Prostate gland (tissue), 2 donors: Measurements from ENCODE around the gene CPM. TPM values are rescaled to one million over a fixed set of nuclear protein-coding genes. Genes with fewer than 3 reads are reported as not detected.
"Not testable (repeated sequence)": the region's sequence is repeated elsewhere in the genome, so short reads cannot be mapped to it uniquely, and the experiment has no call there.

Experiments
- DNase-seq: peaks from one replicate; pipeline ENCODE4 v3.0.0-alpha.2; 2019; ENCODE audit warnings: low spot score
- H3K27ac ChIP-seq, 2 donors: fragments of 200-600 bp; sonication (generic); 2 replicates each; pipeline ENCODE4 v1.5.1; 2017 to 2019
- H3K27me3 ChIP-seq: fragments of 200-600 bp; sonication (generic); replicated peaks from 2 replicates; pipeline ENCODE4 v1.5.1; 2019; ENCODE audit not compliant: insufficient read depth
- H3K36me3 ChIP-seq, 2 donors: fragments of 200-600 bp; sonication (generic); 1 replicate in 1 of 2; 2 replicates in 1 of 2; pipeline versions ENCODE4 v1.5.1 to v1.8.1; 2017 to 2019
- H3K4me1 ChIP-seq: fragments of 200-600 bp; sonication (generic); replicated peaks from 2 replicates; pipeline ENCODE4 v1.5.1; 2019
- H3K4me3 ChIP-seq, 2 donors: fragments of 200-600 bp; sonication (generic); 2 replicates each; pipeline ENCODE4 v1.5.1; 2017 to 2019
- H3K9me3 ChIP-seq: fragments of 200-600 bp; sonication (generic); 2 replicates; pipeline ENCODE4 v1.5.1; 2017
- CTCF ChIP-seq, 4 experiments: fragments of 200-600 bp in 2 of 4; fragments of 450-650 bp in 2 of 4; sonication (generic) in 2 of 4; IDR thresholded peaks; 1 replicate in 3 of 4; 2 replicates in 1 of 4; pipeline ENCODE4 v1.5.1; 2016 to 2019; ENCODE audit warnings: antibody characterized with exemption in 4 of 4, mild to moderate bottlenecking in 2 of 4, moderate library complexity in 2 of 4
- POLR2A ChIP-seq: fragments of 450-650 bp; IDR thresholded peaks from one replicate; pipeline ENCODE4 v1.6.1; 2016; ENCODE audit warnings: antibody characterized with exemption, mild to moderate bottlenecking
- POLR2AphosphoS5 ChIP-seq: sonication (generic); formaldehyde crosslinking; IDR thresholded peaks from one replicate; pipeline ENCODE4 v1.6.1; 2017; ENCODE audit warnings: antibody characterized with exemption
- WGBS: methylation state at CpG from one replicate; pipeline ENCODE4 v1.1.5; 2018; 5-methylcytosine and 5-hydroxymethylcytosine counted together
- intact Hi-C: fragments of 100-400 bp; cut with DNase I; formaldehyde crosslinking; loops from one replicate; pipeline ENCODE4 v1.14.2; 2022
- total RNA-seq, 2 donors: library from RNA; depleted of rRNA; stranded (reverse); fragments of >200 nt; gene quantifications; one replicate each; pipeline ENCODE4 v1.1.0, GENCODE V29; 2016

CPM gene
- total RNA-seq, 2 donors from 2014 or later = 68.4 TPM

- Histone ChIP-seq H3K27ac (no peak overlapping the region), H3K27me3 (no peaks in the 10 kb centered on the region), H3K4me1 (no peaks in the 10 kb centered on the region), H3K9me3 (no peaks in the 10 kb centered on the region), H3K36me3 (no peaks in the 10 kb centered on the region), H3K4me3 (no peak overlapping the region)
- TF ChIP-seq CTCF (IDR thresholded peaks at IDR 0.05) (no peak), POLR2A (no peak), POLR2AphosphoS5 (no peak)
- DNase-seq = no peak
- 93% methylated on average over 2 of the region's 2 CpGs for WGBS
- intact Hi-C loops = no loop called here
These were observed 91.3 kb downstream of the CPM start for GRCh38 chr12:68841717-68842116.

- H3K36me3 ChIP-seq, H3K27me3 ChIP-seq, DNase-seq, H3K9me3 ChIP-seq, H3K4me1 ChIP-seq, H3K4me3 ChIP-seq, H3K27ac ChIP-seq, intact Hi-C loops: not testable (repeated sequence)
- 81% methylated on average over 5 of the region's 5 CpGs for WGBS
These were observed 91.8 kb downstream of the CPM start for GRCh38 chr12:68841175-68841574.

- no peak for DNase-seq
- WGBS = 49% methylated on average over 2 of the region's 2 CpGs
These were observed 93.5 kb downstream of the CPM start for GRCh38 chr12:68839183-68840147.

GRCh38 chr12:68838046-68838886, 94.7 kb downstream of the CPM start:
- Histone ChIP-seq H3K27me3 (no peaks in the 10 kb centered on the region), H3K4me3 (no peak overlapping the region), H3K9me3 (no peaks in the 10 kb centered on the region), H3K27ac (no peak overlapping the region), H3K4me1 (no peaks in the 10 kb centered on the region), H3K36me3 (no peaks in the 10 kb centered on the region)
- intact Hi-C loops = loop anchor here (10.0 kb wide), 1 partner anchor 317 kb away; no protein-coding TSS in a partner anchor
- DNase-seq = no peak
- WGBS = 71% methylated on average over 5 of the region's 5 CpGs
- TF ChIP-seq POLR2AphosphoS5 = no peak
- TF ChIP-seq CTCF (IDR thresholded peaks at IDR 0.05) = no peak
- no peak for TF ChIP-seq POLR2A

More at GRCh38 chr12:68839183-68840147, 93.5 kb downstream of the CPM start:
- no peaks in the 10 kb centered on the region for H3K27me3 ChIP-seq
- H3K36me3 ChIP-seq = no peaks in the 10 kb centered on the region
- H3K9me3 ChIP-seq = no peaks in the 10 kb centered on the region
- H3K27ac ChIP-seq = no peak overlapping the region
- no peak overlapping the region for H3K4me3 ChIP-seq
- intact Hi-C loops = loop anchor here (10.0 kb wide), 1 partner anchor 315 kb away; no protein-coding TSS in a partner anchor
- no peaks in the 10 kb centered on the region for H3K4me1 ChIP-seq
- TF ChIP-seq POLR2AphosphoS5 = no peak
- TF ChIP-seq POLR2A = no peak
- no peak for TF ChIP-seq CTCF (IDR thresholded peaks at IDR 0.05)

GRCh38 chr12:68837215-68837614, 95.8 kb downstream of the CPM start:
- DNase-seq = no peak
- TF ChIP-seq POLR2A (no peak), CTCF (IDR thresholded peaks at IDR 0.05) (no peak), POLR2AphosphoS5 (no peak)
- Histone ChIP-seq H3K36me3 (no peaks in the 10 kb centered on the region), H3K4me1 (no peaks in the 10 kb centered on the region), H3K9me3 (no peaks in the 10 kb centered on the region), H3K4me3 (no peak overlapping the region), H3K27ac (no peak overlapping the region), H3K27me3 (no peaks in the 10 kb centered on the region)
- 80% methylated on average over 1 of the region's 1 CpG for WGBS
- intact Hi-C loops = loop anchor here (10.0 kb wide), 1 partner anchor 318 kb away; no protein-coding TSS in a partner anchor
